PFSK-1 (cell line): Measurements from ENCODE around the gene FAAP24. TPM values are rescaled to one million over a fixed set of nuclear protein-coding genes. Genes with fewer than 3 reads are reported as not detected.
A peak's percentile ranks its signal among the peaks of the same experiment; 100 is the strongest.

Experiments used
- FOXP2 ChIP-seq: optimal IDR thresholded peaks from 2 replicates; pipeline ENCODE3; 2011; ENCODE audit warnings: borderline replicate concordance, control low read depth, inconsistent platforms; ENCODE audit not compliant: insufficient read depth; ENCODE audit errors: extremely low read length, extremely low read depth
- POLR2AphosphoS5 ChIP-seq: IDR thresholded peaks from 2 replicates; pipeline ENCODE4 v1.6.1; 2012; ENCODE audit warnings: low read depth, mild to moderate bottlenecking, control low read depth, low read length, moderate library complexity
- SIN3A ChIP-seq: IDR thresholded peaks from 2 replicates; pipeline ENCODE4 v1.6.1; 2012; ENCODE audit warnings: mild to moderate bottlenecking, low read length, moderate library complexity, borderline replicate concordance; ENCODE audit not compliant: insufficient read depth
- TAF1 ChIP-seq: IDR thresholded peaks from 2 replicates; pipeline ENCODE4 v1.6.1; 2012; ENCODE audit warnings: low read length, control low read depth, borderline replicate concordance; ENCODE audit not compliant: insufficient read depth
- polyA plus RNA-seq: library from polyadenylated mRNA; unstranded; fragments of >200 nt; gene quantifications from one replicate; pipeline ENCODE4 v1.2.1, GENCODE V29; 2012; ENCODE audit warnings: low read depth, missing spikeins; ENCODE audit not compliant: insufficient read length
- TF ChIP-seq, protein P1 (sequence below), 2 experiments: IDR thresholded peaks; 2 replicates each; pipeline versions ENCODE4 v1.6.1 to v1.8.0; 2011 to 2012; ENCODE audit warnings: low read depth in 2 of 2, low read length in 2 of 2, control low read depth in 1 of 2, inconsistent platforms in 1 of 2, mild to moderate bottlenecking in 1 of 2, moderate library complexity in 1 of 2; ENCODE audit not compliant: insufficient read depth in 1 of 2

FAAP24 gene, protein sequence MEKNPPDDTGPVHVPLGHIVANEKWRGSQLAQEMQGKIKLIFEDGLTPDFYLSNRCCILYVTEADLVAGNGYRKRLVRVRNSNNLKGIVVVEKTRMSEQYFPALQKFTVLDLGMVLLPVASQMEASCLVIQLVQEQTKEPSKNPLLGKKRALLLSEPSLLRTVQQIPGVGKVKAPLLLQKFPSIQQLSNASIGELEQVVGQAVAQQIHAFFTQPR
- polyA plus RNA-seq: 5.2 TPM

DNA sequence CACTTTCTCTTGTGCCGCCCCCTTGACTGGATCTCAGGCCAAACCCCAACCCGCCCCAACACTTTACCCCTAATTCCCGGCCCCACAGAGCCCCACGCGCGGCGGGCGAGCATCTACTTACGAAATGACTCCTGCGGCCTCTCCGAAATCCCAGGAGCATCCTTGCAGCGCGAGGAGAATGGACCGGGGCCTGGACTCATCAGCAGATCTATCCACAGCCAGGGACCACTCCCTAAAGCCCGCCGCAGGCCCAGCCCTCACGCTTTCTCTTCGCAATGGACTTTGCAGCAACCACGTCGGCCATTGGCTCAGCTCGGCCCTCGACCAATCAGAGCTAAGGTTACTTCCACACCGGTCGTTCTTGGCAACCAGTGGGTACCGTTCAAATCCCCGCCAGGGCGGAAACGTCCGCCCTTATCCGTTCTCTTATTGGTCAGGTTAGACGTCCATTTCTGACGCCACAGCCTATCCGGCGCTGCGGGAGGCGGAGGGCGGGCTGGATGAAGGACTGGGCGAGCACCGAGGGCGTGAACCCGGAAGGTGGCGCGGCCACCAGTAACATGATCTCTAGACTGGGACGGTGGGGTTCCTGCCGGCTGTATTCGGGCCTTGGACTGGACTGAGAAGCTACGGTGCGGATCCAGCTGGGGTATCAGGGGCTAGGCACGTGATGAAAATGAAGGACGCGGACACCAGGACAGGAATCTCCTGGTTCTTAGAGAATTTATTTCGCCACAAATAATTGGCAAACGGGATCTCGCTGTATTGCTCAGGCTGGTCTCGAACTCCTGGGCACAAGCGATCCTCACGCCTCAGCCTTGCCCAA, at the start of gene FAAP24, which contains the start of gene CEP89:
FAAP24 (plus strand) TSS at position 528 of the 826 bp plus-strand sequence. CDS start 955 bp downstream, outside the sequence.
CEP89 (minus strand) TSS at position 244 of the 826 bp plus-strand sequence; CDS start at position 160, 84 bp downstream.
- TF ChIP-seq TAF1: peak; percentile 74; the same call in 1 of the 2 replicates
- TF ChIP-seq FOXP2: peak; percentile 31
- peak; percentile 99 for TF ChIP-seq SIN3A
- peak; percentile 78 for TF ChIP-seq POLR2AphosphoS5
- TF ChIP-seq, protein P1, sequence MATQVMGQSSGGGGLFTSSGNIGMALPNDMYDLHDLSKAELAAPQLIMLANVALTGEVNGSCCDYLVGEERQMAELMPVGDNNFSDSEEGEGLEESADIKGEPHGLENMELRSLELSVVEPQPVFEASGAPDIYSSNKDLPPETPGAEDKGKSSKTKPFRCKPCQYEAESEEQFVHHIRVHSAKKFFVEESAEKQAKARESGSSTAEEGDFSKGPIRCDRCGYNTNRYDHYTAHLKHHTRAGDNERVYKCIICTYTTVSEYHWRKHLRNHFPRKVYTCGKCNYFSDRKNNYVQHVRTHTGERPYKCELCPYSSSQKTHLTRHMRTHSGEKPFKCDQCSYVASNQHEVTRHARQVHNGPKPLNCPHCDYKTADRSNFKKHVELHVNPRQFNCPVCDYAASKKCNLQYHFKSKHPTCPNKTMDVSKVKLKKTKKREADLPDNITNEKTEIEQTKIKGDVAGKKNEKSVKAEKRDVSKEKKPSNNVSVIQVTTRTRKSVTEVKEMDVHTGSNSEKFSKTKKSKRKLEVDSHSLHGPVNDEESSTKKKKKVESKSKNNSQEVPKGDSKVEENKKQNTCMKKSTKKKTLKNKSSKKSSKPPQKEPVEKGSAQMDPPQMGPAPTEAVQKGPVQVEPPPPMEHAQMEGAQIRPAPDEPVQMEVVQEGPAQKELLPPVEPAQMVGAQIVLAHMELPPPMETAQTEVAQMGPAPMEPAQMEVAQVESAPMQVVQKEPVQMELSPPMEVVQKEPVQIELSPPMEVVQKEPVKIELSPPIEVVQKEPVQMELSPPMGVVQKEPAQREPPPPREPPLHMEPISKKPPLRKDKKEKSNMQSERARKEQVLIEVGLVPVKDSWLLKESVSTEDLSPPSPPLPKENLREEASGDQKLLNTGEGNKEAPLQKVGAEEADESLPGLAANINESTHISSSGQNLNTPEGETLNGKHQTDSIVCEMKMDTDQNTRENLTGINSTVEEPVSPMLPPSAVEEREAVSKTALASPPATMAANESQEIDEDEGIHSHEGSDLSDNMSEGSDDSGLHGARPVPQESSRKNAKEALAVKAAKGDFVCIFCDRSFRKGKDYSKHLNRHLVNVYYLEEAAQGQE (IDR thresholded peaks at IDR 0.05; ENCODE audit: insufficient read depth in 1 of 2, low read depth in 2 of 2, low read length in 2 of 2): peak in 1 of 2 experiments; percentile 35; a peak in 1 of 4 replicates

DNA sequence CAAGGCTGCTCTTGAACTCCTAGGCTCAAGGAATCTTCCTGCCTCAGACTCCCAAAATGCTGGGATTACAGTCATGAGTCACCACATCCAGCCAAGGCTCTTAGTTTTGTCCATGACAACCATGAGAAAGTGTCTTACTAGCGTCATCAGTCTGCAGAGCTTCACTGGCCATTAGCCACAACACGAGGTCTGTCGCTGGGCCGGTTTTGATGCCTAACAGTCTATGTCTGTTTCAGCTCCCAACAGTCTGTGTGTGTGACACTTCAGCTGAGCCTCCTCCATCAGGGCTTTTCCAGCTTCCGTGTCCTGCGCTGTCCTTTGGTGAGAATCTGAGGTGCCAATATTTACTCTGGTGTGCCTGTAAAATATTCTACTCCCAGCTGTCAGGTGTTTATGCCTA, 47.8 kb upstream of the FAAP24 start:
- no peak for TF ChIP-seq FOXP2
- TF ChIP-seq, protein P1 (IDR thresholded peaks at IDR 0.05; ENCODE audit: insufficient read depth in 1 of 2, low read depth in 2 of 2, low read length in 2 of 2): no peak
- TF ChIP-seq SIN3A: no peak
- no peak for TF ChIP-seq TAF1
- no peak for TF ChIP-seq POLR2AphosphoS5

DNA sequence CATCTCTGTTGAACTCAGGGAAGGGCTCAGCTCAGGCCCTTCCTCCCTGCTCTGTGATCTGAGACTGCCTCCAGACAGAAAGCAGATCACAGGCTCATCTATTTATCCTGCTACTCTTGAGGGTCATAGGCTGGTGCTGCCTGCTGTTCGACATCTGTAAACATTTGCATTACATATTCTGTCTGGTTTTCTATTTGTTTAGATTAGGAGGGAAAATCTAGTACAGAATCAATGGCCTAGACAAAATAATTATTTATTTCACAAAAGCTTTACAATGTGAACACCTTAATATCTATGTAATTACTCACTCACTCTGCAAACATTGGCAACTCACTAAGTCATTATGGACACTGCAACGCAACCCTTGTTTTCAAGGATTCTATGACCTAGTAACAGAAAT, 43.2 kb upstream of the FAAP24 start:
- TF ChIP-seq POLR2AphosphoS5: no peak
- no peak for TF ChIP-seq TAF1
- TF ChIP-seq FOXP2: no peak
- TF ChIP-seq, protein P1 (IDR thresholded peaks at IDR 0.05; ENCODE audit: insufficient read depth in 1 of 2, low read depth in 2 of 2, low read length in 2 of 2): no peak
- TF ChIP-seq SIN3A: no peak

DNA sequence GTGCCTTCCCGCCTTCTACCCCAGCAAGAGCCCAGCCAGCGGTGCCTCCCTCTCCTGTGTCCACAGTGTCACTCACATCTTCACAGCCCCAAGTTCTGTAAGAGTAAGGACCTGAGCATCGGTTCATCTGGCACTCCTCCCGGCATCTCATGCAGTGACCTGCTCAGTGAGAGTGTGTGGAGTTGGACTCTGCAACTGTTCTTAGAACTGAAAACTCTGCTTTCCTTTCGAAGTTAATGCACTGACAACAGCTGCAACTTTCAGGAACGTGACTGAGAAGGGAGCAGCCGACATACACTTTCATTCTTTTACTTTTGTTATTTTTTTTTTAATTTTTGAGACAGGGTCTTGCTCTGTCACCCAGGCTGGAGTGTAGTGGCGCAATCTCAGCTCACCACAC, 41.5 kb upstream of the FAAP24 start:
- TF ChIP-seq, protein P1 (IDR thresholded peaks at IDR 0.05; ENCODE audit: insufficient read depth in 1 of 2, low read depth in 2 of 2, low read length in 2 of 2): no peak
- TF ChIP-seq TAF1 (no peak), SIN3A (no peak), FOXP2 (no peak), POLR2AphosphoS5 (no peak)
